Measurements from ENCODE around the gene ADGB.

DNA sequence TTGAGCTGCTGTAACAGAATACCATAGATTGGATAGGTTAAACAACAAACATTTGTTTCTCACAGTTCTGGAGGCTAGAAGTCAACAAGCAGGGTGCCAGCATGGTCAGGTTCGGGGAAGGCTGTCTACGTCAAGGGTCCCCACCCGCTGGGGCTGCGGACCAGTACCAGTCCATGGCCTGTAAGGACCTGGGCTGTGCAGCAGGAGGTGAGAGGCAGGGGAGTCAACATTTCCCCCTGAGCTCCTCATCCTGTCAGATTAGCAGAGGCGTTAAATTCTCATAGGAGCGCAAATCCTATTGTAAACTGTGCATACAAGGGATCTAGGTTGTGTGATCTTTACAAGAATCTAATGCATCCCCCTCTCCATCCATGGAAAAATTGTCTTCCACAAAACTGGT lies 3.8 kb downstream of the ADGB start:
- TF ChIP-seq POLR2A (IDR thresholded peaks at IDR 0.05) (no peak), CTCF (IDR thresholded peaks at IDR 0.05) (no peak), EP300 (IDR thresholded peaks at IDR 0.05) (no peak), POLR2AphosphoS5 (IDR thresholded peaks at IDR 0.05) (no peak)
